CD4-positive, alpha-beta T cell treated with Interleukin-15 for 1 hour (primary cell): ENCODE measurements around the gene RAB8B.

Source experiments
- DNase-seq: peaks from one replicate; pipeline ENCODE4 v3.0.0-alpha.2; 2020

RAB8B gene

GRCh38 chr15:63188926-63189871 lies at the start of gene RAB8B:
Gene RAB8B (plus strand): TSS chr15:63189606. CDS start chr15:63189625, 19 bp downstream.
- DNase-seq, result peak; percentile 95

GRCh38 chr15:63140936-63141335 lies 48.5 kb upstream of the RAB8B start:
- no peak for DNase-seq

- DNase-seq, result no peak
Measured at GRCh38 chr15:63145426-63145825, 44.0 kb upstream of the RAB8B start.

- no peak for DNase-seq
Measured at GRCh38 chr15:63146684-63147083, 42.7 kb upstream of the RAB8B start.

- no peak for DNase-seq
Measured at GRCh38 chr15:63151665-63152064, 37.7 kb upstream of the RAB8B start.

- DNase-seq, result no peak
Measured at GRCh38 chr15:63155486-63155885, 33.9 kb upstream of the RAB8B start.

- DNase-seq, result no peak
Measured at GRCh38 chr15:63156086-63156710, 33.2 kb upstream of the RAB8B start.

- peak; percentile 27 for DNase-seq
Measured at GRCh38 chr15:63156755-63157117, 32.7 kb upstream of the RAB8B start.

- DNase-seq, result peak; percentile 88
Measured at GRCh38 chr15:63157118-63157843, 32.1 kb upstream of the RAB8B start, which contains the start of gene RPS27L. Gene RPS27L (minus strand): TSS chr15:63157477. CDS start chr15:63157405, 72 bp downstream.

GRCh38 chr15:63157891-63158431 lies 31.4 kb upstream of the RAB8B start:
- DNase-seq, result no peak

- DNase-seq, result no peak
Measured at GRCh38 chr15:63160638-63161037, 28.8 kb upstream of the RAB8B start.

GRCh38 chr15:63163217-63163616 lies 26.2 kb upstream of the RAB8B start:
- no peak for DNase-seq

- no peak for DNase-seq
Measured at GRCh38 chr15:63165166-63165859, 24.1 kb upstream of the RAB8B start.

GRCh38 chr15:63166219-63166618 lies 23.2 kb upstream of the RAB8B start:
- DNase-seq, result peak; percentile 36

GRCh38 chr15:63169788-63170187 lies 19.6 kb upstream of the RAB8B start:
- no peak for DNase-seq

GRCh38 chr15:63172376-63172775 lies 17.0 kb upstream of the RAB8B start:
- no peak for DNase-seq

- DNase-seq, result no peak
Measured at GRCh38 chr15:63172851-63173451, 16.5 kb upstream of the RAB8B start.

GRCh38 chr15:63176302-63176701 lies 13.1 kb upstream of the RAB8B start:
- no peak for DNase-seq

GRCh38 chr15:63178034-63178433 lies 11.4 kb upstream of the RAB8B start:
- DNase-seq, result no peak

- DNase-seq, result no peak
Measured at GRCh38 chr15:63180746-63181145, 8.7 kb upstream of the RAB8B start.

GRCh38 chr15:63181648-63182047 lies 7.8 kb upstream of the RAB8B start:
- DNase-seq, result no peak

GRCh38 chr15:63185206-63185605 lies 4.2 kb upstream of the RAB8B start:
- no peak for DNase-seq
